ENCODE measurements around the gene NPPB.

Gene NPPB

DNA sequence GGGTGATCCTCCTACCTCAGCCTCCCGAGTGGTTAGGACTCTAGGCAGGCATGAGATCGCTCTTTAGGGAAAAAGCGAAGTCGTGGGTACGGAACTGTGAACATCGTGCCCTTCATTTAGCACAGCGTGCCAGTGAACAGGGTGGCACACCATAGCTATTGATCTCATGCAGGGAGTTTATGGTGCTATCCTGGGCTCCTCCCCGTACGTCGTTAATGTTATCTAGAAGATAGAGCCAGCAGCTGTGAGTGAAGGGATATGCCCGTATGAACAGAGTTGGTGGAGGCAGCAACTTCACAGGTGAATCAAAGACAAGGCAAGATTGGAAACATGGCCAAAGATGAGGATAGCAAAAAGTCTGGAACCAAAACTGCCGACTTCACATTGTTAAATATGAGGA lies 41.6 kb downstream of the NPPB start:
- DNase-seq, result no peak
- Histone ChIP-seq H3K4me1 (no peaks in the 10 kb centered on the region), H3K36me3 (no peaks in the 10 kb centered on the region), H3K4me3 (ENCODE audit: low read depth, low read length) (no peak overlapping the region), H3K27me3 (no peaks in the 10 kb centered on the region), H3K9me3 (no peaks in the 10 kb centered on the region)
- TF ChIP-seq, protein P1, sequence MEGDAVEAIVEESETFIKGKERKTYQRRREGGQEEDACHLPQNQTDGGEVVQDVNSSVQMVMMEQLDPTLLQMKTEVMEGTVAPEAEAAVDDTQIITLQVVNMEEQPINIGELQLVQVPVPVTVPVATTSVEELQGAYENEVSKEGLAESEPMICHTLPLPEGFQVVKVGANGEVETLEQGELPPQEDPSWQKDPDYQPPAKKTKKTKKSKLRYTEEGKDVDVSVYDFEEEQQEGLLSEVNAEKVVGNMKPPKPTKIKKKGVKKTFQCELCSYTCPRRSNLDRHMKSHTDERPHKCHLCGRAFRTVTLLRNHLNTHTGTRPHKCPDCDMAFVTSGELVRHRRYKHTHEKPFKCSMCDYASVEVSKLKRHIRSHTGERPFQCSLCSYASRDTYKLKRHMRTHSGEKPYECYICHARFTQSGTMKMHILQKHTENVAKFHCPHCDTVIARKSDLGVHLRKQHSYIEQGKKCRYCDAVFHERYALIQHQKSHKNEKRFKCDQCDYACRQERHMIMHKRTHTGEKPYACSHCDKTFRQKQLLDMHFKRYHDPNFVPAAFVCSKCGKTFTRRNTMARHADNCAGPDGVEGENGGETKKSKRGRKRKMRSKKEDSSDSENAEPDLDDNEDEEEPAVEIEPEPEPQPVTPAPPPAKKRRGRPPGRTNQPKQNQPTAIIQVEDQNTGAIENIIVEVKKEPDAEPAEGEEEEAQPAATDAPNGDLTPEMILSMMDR (IDR thresholded peaks at IDR 0.05; ENCODE audit: low read depth, low read length), result no peak

DNA sequence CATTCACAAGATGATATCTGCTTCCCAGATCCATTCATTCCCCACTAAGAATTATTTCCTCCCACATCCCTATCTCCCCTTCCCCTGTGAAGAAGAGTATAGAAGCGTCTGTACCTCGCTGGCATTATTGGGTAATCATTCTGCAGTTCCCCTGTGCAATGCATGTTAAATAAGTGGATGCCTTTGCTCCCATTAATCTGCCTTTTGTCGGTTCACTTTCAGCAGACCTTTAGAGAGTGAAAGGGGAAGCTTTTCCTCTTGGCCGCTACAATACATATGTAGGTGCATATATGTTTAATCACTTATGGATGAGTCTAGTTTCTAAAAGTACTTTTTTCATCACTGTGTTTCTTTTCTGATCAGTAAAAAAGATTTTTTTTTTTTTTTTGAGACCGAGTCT lies 45.7 kb downstream of the NPPB start:
- H3K4me1 ChIP-seq, result no peaks in the 10 kb centered on the region
- TF ChIP-seq, protein P1 (IDR thresholded peaks at IDR 0.05; ENCODE audit: low read depth, low read length), result no peak
- 0 out of 2 replicates have a peak, but pooled peaks cover 3% of the 10 kb centered on the region for H3K36me3 ChIP-seq
- H3K27me3 ChIP-seq, result no peaks in the 10 kb centered on the region
- no peaks in the 10 kb centered on the region for H3K9me3 ChIP-seq
- H3K4me3 ChIP-seq (ENCODE audit: low read depth, low read length), result no peak overlapping the region
- no peak for DNase-seq

All from BE2C (cell line).